Measurements from ENCODE around the gene FBXW7. TPM values are rescaled to one million over a fixed set of nuclear protein-coding genes. Genes with fewer than 3 reads are reported as not detected.

Gene FBXW7
- total RNA-seq, 1 donor from 2014 or later, result 105 TPM

GRCh38 chr4:152510349-152511147 lies 25.3 kb downstream of the FBXW7 start:
- DNase-seq, result no peak

GRCh38 chr4:152509595-152510225 lies 26.2 kb downstream of the FBXW7 start:
- DNase-seq, result no peak

GRCh38 chr4:152508818-152509217 lies 27.1 kb downstream of the FBXW7 start:
- no peak for DNase-seq

GRCh38 chr4:152508386-152508785 lies 27.5 kb downstream of the FBXW7 start:
- DNase-seq, result no peak

- DNase-seq, result no peak
Measured at GRCh38 chr4:152503653-152504290, 32.1 kb downstream of the FBXW7 start.

- DNase-seq, result no peak
Measured at GRCh38 chr4:152501846-152502536, 33.9 kb downstream of the FBXW7 start.

- DNase-seq, result peak; percentile 95
Measured at GRCh38 chr4:152500800-152501434, 35.0 kb downstream of the FBXW7 start.

GRCh38 chr4:152500275-152500674 lies 35.6 kb downstream of the FBXW7 start:
- DNase-seq, result no peak

- no peak for DNase-seq
Measured at GRCh38 chr4:152499344-152499743, 36.5 kb downstream of the FBXW7 start.

GRCh38 chr4:152494020-152494419 lies 41.9 kb downstream of the FBXW7 start:
- no peak for DNase-seq

GRCh38 chr4:152488246-152488645 lies 47.6 kb downstream of the FBXW7 start:
- DNase-seq, result no peak

- no peak for DNase-seq
Measured at GRCh38 chr4:152486429-152487389, 49.2 kb downstream of the FBXW7 start.

- no peak for DNase-seq
Measured at GRCh38 chr4:152485726-152486276, 50.1 kb downstream of the FBXW7 start.

- no peak for DNase-seq
Measured at GRCh38 chr4:152482211-152482610, 53.7 kb downstream of the FBXW7 start.

GRCh38 chr4:152480901-152481300 lies 55.0 kb downstream of the FBXW7 start:
- DNase-seq, result no peak

- DNase-seq, result no peak
Measured at GRCh38 chr4:152480326-152480725, 55.6 kb downstream of the FBXW7 start.

- peak; percentile 65 for DNase-seq
Measured at GRCh38 chr4:152479428-152480026, 56.4 kb downstream of the FBXW7 start.

- no peak for DNase-seq
Measured at GRCh38 chr4:152478461-152479237, 57.2 kb downstream of the FBXW7 start.

GRCh38 chr4:152476796-152477195 lies 59.1 kb downstream of the FBXW7 start:
- no peak for DNase-seq
